Medulla oblongata (tissue), 1 donor: ENCODE data around the gene GPC3.
"Not testable (repeated sequence)": the region's sequence is repeated elsewhere in the genome, so short reads cannot be mapped to it uniquely, and the experiment has no call there.

Source experiments
- DNase-seq: peaks from one replicate; pipeline ENCODE4 v3.0.0-alpha.2; 2015; ENCODE audit errors: extremely low spot score

Gene GPC3

GRCh38 chrX:133762976-133763548, 222.3 kb downstream of the GPC3 start:
- DNase-seq, result not testable (repeated sequence)

- DNase-seq, result no peak
Observed at GRCh38 chrX:133754657-133755056, 230.7 kb downstream of the GPC3 start.

DNA sequence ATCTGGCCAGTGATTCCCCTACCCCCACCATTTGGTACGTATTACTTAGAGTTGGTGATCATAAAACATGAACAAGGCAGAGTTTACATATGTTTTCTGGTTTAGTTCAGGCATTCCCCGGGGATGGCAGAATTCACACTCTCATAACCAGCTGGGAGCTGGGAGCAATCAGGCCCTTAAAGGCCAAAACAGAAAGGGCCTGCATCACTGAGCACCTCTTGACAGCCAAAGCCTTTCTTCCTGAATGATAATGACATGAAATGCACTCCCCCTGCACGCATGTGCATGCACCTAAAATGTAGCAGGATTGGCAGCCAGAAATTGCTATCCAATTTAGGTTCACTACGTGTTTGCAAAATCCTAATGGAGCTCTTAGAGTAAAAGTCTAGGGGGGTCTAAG, 235.4 kb downstream of the GPC3 start:
- DNase-seq, result no peak

- DNase-seq, result no peak
Observed at GRCh38 chrX:133749370-133749769, 236.0 kb downstream of the GPC3 start.

- DNase-seq, result no peak
Observed at GRCh38 chrX:133747196-133747595, 238.2 kb downstream of the GPC3 start.

- DNase-seq, result no peak
Observed at GRCh38 chrX:133746593-133746992, 238.8 kb downstream of the GPC3 start.

DNA sequence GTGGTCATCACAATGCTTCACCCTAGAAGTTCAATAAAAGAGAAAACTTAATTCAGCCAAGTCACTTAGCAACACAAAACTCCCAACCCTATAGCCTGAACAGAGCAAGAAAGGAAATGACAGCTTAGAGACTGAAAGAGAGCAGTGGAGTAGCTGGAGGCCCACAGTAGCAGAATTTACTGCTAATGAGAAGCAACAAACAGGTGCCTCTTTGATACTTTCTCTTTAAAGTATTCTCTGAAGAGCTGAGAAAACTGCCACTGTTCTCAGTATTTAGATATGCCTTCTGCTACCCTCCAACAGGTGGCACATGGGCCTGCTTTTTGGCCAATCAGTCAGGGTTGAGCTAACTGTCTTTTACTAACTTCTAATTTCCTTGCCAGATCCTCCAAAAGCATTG, 240.0 kb downstream of the GPC3 start:
- no peak for DNase-seq

GRCh38 chrX:133742602-133743305, 242.6 kb downstream of the GPC3 start:
- DNase-seq, result no peak

DNA sequence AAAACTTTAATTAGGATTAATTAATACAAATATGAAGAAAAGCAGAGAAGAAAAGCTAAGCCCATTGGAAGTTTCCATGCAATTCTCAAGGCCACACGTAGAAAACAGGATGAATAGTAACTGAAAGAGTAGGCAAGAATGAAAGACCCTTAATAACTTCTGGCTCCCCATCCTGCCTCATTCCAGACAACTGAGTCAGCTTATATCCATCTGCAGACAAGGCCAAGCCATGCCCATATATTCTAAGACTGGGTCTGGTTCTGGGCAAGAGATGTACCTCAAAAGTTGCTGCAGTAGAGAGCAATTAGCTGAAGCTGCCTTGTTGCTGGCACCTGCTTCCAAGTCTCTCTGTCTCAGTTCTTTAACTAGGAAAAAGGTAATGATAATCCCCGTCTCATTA, 244.1 kb downstream of the GPC3 start:
- DNase-seq, result no peak

GRCh38 chrX:133726642-133727041, 258.8 kb downstream of the GPC3 start:
- DNase-seq, result no peak

GRCh38 chrX:133726211-133726630, 259.2 kb downstream of the GPC3 start:
- DNase-seq, result no peak

GRCh38 chrX:133723930-133724329, 261.5 kb downstream of the GPC3 start:
- DNase-seq, result no peak

DNA sequence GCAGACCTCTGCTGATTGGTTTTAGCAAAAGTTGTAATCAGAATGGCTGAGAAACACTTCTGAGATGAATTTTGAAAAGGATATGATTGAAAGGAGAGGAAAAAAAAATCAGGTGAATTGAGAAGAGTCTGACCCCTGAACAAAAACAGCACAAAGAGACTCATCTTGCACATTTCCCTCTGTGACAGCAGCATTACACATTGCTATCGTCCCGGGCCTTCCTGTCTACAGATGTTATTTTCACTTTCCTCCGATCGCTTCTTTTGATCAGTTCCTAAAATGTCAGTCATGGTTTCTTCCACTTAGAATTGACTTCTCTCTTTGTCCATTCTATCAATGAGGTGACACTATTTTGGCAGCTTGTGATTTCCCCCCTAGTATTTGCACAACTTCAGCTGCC, 262.6 kb downstream of the GPC3 start:
- no peak for DNase-seq

DNA sequence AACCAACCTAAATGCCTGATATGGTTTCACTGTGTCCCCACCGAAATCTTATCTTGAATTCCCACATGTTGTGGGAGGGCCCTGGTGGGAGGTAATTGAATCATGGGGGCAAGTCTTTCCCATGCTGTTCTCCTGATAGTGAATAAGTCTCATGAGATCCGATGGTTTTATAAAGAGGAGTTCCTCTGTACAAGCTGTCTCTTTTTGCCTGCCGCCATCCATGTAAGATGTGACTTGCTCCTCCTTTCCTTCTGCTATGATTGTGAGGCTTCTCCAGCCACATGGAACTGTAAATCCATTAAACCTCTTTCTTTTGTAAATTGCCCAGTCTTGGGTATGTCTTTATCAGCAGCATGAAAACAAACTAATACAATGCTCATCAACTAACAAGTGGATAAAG, 265.1 kb downstream of the GPC3 start:
- DNase-seq, result not testable (repeated sequence)

DNA sequence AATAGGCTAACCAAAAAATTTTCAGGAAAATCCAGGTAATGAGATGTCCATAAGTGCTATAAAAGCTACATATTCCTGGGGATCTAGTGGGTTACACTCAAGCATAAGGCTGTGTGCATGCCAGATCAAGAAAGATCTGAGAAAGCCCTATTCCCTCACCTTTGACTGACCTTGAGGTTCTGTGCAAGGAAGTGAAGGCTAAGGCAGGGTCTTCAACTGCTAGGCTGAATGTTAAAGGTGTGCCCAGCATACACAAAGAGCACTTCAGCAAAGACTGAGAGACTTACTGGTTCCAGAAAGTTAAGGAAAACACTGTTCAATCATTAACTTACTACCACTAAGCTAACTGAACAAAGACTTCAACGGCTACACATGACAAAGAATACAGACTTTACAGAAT, 269.7 kb downstream of the GPC3 start:
- no peak for DNase-seq

DNA sequence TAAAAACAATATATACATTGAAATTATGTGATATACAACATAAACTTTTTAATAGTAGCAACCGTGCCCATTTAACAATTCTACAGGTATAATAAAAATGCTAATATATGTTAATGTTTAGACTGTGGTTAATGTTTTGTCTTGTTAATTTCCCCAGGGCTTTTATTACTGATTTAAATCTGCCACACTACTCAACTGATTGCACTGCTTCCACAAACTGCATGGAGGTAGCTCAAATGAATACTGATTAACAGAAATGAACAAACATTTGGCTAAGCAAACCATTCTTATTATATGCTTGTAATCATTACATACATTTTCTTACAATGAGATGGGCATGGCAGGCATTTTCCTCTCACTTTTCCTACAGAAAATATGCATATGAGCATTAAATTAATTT, 275.9 kb downstream of the GPC3 start:
- DNase-seq, result no peak

GRCh38 chrX:133706890-133707289, 278.5 kb downstream of the GPC3 start:
- no peak for DNase-seq

GRCh38 chrX:133702230-133702629, 283.2 kb downstream of the GPC3 start:
- DNase-seq, result no peak

GRCh38 chrX:133699023-133699728, 286.2 kb downstream of the GPC3 start:
- no peak for DNase-seq

DNA sequence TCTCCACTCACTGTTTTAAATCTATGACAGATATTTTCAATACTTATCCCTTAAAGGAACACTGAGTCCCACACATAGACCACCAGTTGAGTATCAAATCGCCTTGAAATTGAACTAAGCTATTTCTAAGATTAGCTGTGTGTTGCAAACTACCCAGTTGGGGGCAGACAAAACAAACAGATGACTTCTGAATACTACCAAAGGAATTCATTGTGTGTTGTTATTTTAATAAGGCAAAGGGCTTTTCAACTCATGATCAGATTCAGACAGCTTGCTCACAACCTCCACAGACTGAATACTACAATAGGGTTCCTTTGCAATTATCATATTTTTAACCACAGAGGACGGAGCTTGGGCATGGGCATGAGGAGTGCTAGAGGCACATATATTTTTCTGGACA, 287.1 kb downstream of the GPC3 start:
- peak; percentile 48 for DNase-seq

- no peak for DNase-seq
Observed at GRCh38 chrX:133697656-133698055, 287.7 kb downstream of the GPC3 start.

- no peak for DNase-seq
Observed at GRCh38 chrX:133689997-133690599, 295.3 kb downstream of the GPC3 start.

- no peak for DNase-seq
Observed at GRCh38 chrX:133685822-133686221, 299.6 kb downstream of the GPC3 start.
